ENCODE measurements around the gene SLC5A1. TPM values are rescaled to one million over a fixed set of nuclear protein-coding genes. Genes with fewer than 3 reads are reported as not detected.

Gene SLC5A1
- total and polyA plus RNA-seq, 3 donors from 2014 or later = 3.5 to 4.8 (median 4.0) TPM

- TF ChIP-seq CTCF (IDR thresholded peaks at IDR 0.05) (no peak), POLR2A (IDR thresholded peaks at IDR 0.05) (no peak)
- Histone ChIP-seq H3K4me3 (no peak overlapping the region), H3K9me3 (no peaks in the 10 kb centered on the region), H3K4me1 (peaks cover 2% of the 10 kb centered on the region), H3K27me3 (no peaks in the 10 kb centered on the region), H3K36me3 (ENCODE audit: low read depth, missing control alignments) (no peaks in the 10 kb centered on the region), H3K27ac (no peak overlapping the region)
- 79 to 87% methylated on average over 2 of the region's 2 CpGs for WGBS, 2 donors
- intact Hi-C loops (cut with DNase I; ENCODE audit: low total_unique reads) = no loop called here
- no peak for DNase-seq
Observed at GRCh38 chr22:32055069-32055468, 12.0 kb downstream of the SLC5A1 start.

GRCh38 chr22:32058656-32059260, 15.7 kb downstream of the SLC5A1 start:
- Histone ChIP-seq H3K4me3 (no peak overlapping the region), H3K36me3 (ENCODE audit: low read depth, missing control alignments) (no peaks in the 10 kb centered on the region), H3K27ac (no peak overlapping the region), H3K9me3 (no peaks in the 10 kb centered on the region), H3K27me3 (no peaks in the 10 kb centered on the region), H3K4me1 (peaks cover 2% of the 10 kb centered on the region)
- intact Hi-C loops (cut with DNase I; ENCODE audit: low total_unique reads) = no loop called here
- WGBS, 2 donors = 68 to 69% methylated on average over 3 of the region's 3 CpGs
- no peak for TF ChIP-seq POLR2A (IDR thresholded peaks at IDR 0.05)
- no peak for TF ChIP-seq CTCF (IDR thresholded peaks at IDR 0.05)
- DNase-seq = no peak

- Histone ChIP-seq H3K4me3 (no peak overlapping the region), H3K27me3 (no peaks in the 10 kb centered on the region), H3K9me3 (no peaks in the 10 kb centered on the region), H3K27ac (no peak overlapping the region), H3K4me1 (peaks cover 2% of the 10 kb centered on the region), H3K36me3 (ENCODE audit: low read depth, missing control alignments) (no peaks in the 10 kb centered on the region)
- DNase-seq = no peak
- TF ChIP-seq POLR2A (IDR thresholded peaks at IDR 0.05) (no peak), CTCF (IDR thresholded peaks at IDR 0.05) (no peak)
- 68 to 80% methylated on average over 4 of the region's 4 CpGs for WGBS, 2 donors
- intact Hi-C loops (cut with DNase I; ENCODE audit: low total_unique reads) = no loop called here
Observed at GRCh38 chr22:32059426-32059825, 16.4 kb downstream of the SLC5A1 start.

GRCh38 chr22:32063701-32064100, 20.6 kb downstream of the SLC5A1 start:
- Histone ChIP-seq H3K4me3 (no peak overlapping the region), H3K9me3 (no peaks in the 10 kb centered on the region), H3K4me1 (peaks cover 2% of the 10 kb centered on the region), H3K27me3 (no peaks in the 10 kb centered on the region), H3K27ac (no peak overlapping the region), H3K36me3 (ENCODE audit: low read depth, missing control alignments) (no peaks in the 10 kb centered on the region)
- 81 to 83% methylated on average over 2 of the region's 2 CpGs for WGBS, 2 donors
- TF ChIP-seq CTCF (IDR thresholded peaks at IDR 0.05) (no peak), POLR2A (IDR thresholded peaks at IDR 0.05) (no peak)
- intact Hi-C loops (cut with DNase I; ENCODE audit: low total_unique reads) = no loop called here
- DNase-seq = no peak

- H3K27me3 ChIP-seq = no peaks in the 10 kb centered on the region
- no peak for DNase-seq
- H3K9me3 ChIP-seq = no peaks in the 10 kb centered on the region
- H3K4me3 ChIP-seq = no peak overlapping the region
- H3K36me3 ChIP-seq (ENCODE audit: low read depth, missing control alignments) = no peaks in the 10 kb centered on the region
- 79 to 83% methylated on average over 3 of the region's 3 CpGs for WGBS, 2 donors
- intact Hi-C loops (cut with DNase I; ENCODE audit: low total_unique reads) = no loop called here
- H3K27ac ChIP-seq = no peak overlapping the region
- no peak for TF ChIP-seq POLR2A (IDR thresholded peaks at IDR 0.05)
- TF ChIP-seq CTCF (IDR thresholded peaks at IDR 0.05) = no peak
- no peaks in the 10 kb centered on the region for H3K4me1 ChIP-seq
Observed at GRCh38 chr22:32066820-32067219, 23.8 kb downstream of the SLC5A1 start.
